ENCODE data around the gene KRTAP4-1.
"Not testable (repeated sequence)": the region's sequence is repeated elsewhere in the genome, so short reads cannot be mapped to it uniquely, and the experiment has no call there.

KRTAP4-1 gene

DNA sequence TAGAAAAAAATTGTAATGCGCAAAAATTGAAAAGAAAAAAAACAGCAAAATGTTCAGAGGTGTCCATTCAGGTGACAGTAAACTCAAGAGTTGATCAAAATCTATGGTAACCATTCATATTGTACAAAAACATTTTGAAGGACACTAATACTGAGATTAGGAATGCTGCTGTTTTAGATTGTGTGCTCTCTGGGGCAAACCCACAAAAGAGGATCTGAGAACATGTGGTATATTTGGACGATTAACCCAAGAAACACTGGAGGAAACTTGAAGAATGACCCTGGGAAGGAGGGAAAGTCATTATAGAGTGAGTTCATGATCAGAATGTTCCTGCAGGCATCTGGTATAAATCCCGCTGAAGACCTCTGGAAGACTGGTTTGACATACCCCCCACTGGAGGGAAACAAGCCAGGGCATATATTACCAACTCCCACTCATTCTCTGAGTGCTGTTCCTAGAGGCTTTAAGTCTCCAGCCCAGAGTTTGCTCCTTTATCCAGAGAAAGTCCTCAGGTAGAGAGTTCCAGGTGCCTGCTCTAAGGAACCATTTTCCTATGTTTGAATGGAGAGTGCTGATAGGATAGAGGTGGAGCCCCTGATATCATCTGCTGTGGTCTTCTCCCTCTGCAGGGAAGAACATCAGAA, 7.8 kb downstream of the KRTAP4-1 start:
- no peaks in the 10 kb centered on the region for H3K9me3 ChIP-seq
- no peaks in the 10 kb centered on the region for H3K36me3 ChIP-seq
- DNase-seq = no peak
- no peak overlapping the region for H3K4me3 ChIP-seq (ENCODE audit: low read depth, low read length)
- H3K27me3 ChIP-seq = peaks cover 44% of the 10 kb centered on the region
- TF ChIP-seq, protein P1, sequence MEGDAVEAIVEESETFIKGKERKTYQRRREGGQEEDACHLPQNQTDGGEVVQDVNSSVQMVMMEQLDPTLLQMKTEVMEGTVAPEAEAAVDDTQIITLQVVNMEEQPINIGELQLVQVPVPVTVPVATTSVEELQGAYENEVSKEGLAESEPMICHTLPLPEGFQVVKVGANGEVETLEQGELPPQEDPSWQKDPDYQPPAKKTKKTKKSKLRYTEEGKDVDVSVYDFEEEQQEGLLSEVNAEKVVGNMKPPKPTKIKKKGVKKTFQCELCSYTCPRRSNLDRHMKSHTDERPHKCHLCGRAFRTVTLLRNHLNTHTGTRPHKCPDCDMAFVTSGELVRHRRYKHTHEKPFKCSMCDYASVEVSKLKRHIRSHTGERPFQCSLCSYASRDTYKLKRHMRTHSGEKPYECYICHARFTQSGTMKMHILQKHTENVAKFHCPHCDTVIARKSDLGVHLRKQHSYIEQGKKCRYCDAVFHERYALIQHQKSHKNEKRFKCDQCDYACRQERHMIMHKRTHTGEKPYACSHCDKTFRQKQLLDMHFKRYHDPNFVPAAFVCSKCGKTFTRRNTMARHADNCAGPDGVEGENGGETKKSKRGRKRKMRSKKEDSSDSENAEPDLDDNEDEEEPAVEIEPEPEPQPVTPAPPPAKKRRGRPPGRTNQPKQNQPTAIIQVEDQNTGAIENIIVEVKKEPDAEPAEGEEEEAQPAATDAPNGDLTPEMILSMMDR (IDR thresholded peaks at IDR 0.05; ENCODE audit: low read depth, low read length) = no peak
- no peaks in the 10 kb centered on the region for H3K4me1 ChIP-seq

DNA sequence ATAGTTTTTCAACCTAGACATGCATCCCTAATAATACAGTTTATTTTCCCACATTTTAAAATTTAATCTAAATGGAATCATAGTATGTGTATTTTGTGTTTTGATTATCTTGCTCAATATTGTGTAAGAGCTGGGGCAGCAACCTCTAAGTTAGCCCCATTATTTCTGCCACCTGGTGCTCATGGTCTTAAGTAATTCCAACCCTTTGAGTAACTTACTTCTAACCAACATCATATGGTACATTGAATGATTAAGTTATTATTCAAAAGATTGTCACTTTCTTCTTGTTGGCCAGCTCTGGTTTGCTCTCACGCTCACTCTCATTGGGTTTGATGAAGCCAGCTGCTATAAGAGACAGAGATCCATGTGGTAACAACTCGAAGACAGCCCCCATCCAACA, 12.8 kb downstream of the KRTAP4-1 start:
- Histone ChIP-seq H3K36me3 (no peaks in the 10 kb centered on the region), H3K27me3 (peaks cover 19% of the 10 kb centered on the region), H3K9me3 (no peaks in the 10 kb centered on the region; the same call in 1 of the 2 replicates), H3K4me1 (no peaks in the 10 kb centered on the region), H3K4me3 (ENCODE audit: low read depth, low read length) (no peak overlapping the region)
- TF ChIP-seq, protein P1 (IDR thresholded peaks at IDR 0.05; ENCODE audit: low read depth, low read length) = no peak
- DNase-seq = no peak

DNA sequence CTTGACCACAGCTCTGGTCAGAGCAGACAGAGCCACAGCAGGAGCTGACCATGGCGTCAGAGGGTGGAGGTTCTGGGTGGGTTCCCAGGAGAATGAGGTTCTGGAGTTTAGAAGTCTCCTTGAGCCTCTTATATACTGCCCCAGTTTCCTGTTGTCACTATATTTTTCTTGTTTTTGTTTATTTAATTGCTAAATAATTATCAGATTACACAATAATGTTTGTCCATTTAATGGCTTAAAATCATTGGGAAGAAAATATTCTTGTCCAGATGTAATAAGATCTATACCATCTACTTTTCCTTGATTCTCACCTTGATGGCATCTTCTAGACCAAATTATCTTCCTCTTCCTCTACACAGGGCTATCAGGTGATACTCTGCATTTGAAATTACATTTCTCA, 16.6 kb downstream of the KRTAP4-1 start, which contains the start of gene KRTAP4-3:
TSS of gene KRTAP4-3 (minus strand) at position 101 of the 400 bp plus-strand sequence. CDS start at position 52, 49 bp downstream.
- H3K9me3 ChIP-seq = no peaks in the 10 kb centered on the region; the same call in 1 of the 2 replicates
- no peaks in the 10 kb centered on the region for H3K36me3 ChIP-seq
- DNase-seq = no peak
- no peak within 1 kb of the TSS for H3K4me3 ChIP-seq (ENCODE audit: low read depth, low read length)
- no peaks in the 10 kb centered on the region for H3K4me1 ChIP-seq
- no peaks in the 10 kb centered on the region; the same call in 1 of the 2 replicates for H3K27me3 ChIP-seq
- TF ChIP-seq, protein P1 (IDR thresholded peaks at IDR 0.05; ENCODE audit: low read depth, low read length) = no peak

DNA sequence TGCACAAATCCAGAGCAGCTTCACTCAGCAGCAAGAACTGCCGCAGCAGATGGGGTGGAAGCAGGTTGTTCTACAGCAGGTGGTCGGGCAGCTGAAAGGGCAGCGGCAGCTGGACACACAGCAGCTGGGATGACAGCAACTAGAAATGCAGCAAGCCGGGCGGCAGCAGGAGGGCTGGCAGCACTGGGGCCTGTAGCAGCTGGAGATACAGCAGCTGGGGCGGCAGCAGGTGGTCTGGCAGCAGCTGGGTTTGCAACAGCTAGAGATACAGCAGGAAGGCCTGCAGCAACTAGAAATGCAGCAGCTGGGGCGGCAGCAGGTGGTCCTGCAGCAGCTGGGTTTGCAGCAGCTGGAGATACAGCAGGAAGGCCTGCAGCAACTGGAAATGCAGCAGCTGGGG, 17.1 kb downstream of the KRTAP4-1 start:
- H3K36me3 ChIP-seq = no peaks in the 10 kb centered on the region
- no peak overlapping the region for H3K4me3 ChIP-seq (ENCODE audit: low read depth, low read length)
- DNase-seq = peak; percentile 14
- H3K4me1 ChIP-seq = no peaks in the 10 kb centered on the region
- H3K27me3 ChIP-seq = no peaks in the 10 kb centered on the region; the same call in 1 of the 2 replicates
- TF ChIP-seq, protein P1 (IDR thresholded peaks at IDR 0.05; ENCODE audit: low read depth, low read length) = no peak
- no peaks in the 10 kb centered on the region; the same call in 1 of the 2 replicates for H3K9me3 ChIP-seq

DNA sequence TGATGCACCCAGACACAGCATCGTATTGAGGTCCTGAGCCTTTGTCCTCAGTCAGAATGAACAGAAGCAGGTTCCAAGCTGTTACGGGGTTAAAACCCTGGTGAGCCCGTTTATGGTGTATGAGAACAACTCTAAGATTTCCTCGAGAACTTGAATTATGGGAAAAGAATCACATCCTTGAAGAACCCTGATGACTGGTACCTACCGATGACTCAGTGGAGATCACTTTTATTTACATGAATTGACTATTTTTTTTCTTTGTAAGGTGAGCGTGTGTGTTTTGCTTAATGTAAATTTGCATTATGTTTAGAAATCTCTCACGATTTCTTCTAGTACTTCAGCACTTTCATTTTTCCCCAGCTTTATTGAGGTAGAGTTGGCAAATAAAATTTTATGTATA, 20.9 kb downstream of the KRTAP4-1 start:
- H3K36me3 ChIP-seq = no peaks in the 10 kb centered on the region
- TF ChIP-seq, protein P1 (IDR thresholded peaks at IDR 0.05; ENCODE audit: low read depth, low read length) = no peak
- H3K27me3 ChIP-seq = peaks cover 4% of the 10 kb centered on the region
- H3K4me3 ChIP-seq (ENCODE audit: low read depth, low read length) = no peak overlapping the region
- no peaks in the 10 kb centered on the region; the same call in 1 of the 2 replicates for H3K9me3 ChIP-seq
- no peak for DNase-seq
- H3K4me1 ChIP-seq = no peaks in the 10 kb centered on the region

DNA sequence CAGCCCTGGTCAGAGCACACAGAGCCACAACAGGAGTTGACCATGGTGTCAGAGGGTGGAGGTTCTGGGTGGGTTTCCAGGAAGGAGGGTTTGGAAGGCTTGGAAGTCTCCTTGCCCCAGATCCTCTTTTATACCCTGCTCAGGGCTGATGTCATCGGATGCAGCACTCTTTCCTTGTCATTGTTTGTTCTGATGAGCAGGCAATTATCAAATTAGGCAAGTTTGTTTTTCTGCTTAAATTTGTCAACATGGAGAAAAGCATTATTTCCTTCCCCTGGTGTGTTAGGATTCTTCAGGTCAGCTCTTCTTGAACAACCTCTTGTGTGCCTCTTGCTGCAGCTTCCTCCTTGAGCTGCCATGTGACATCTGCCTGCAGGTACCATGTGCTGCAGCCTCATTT, 24.1 kb downstream of the KRTAP4-1 start, which contains the start of gene KRTAP4-4:
TSS of gene KRTAP4-4 (minus strand) at position 101 of the 400 bp plus-strand sequence. CDS start at position 44, 57 bp downstream.
- TF ChIP-seq, protein P1 (IDR thresholded peaks at IDR 0.05; ENCODE audit: low read depth, low read length) = no peak
- no peaks in the 10 kb centered on the region for H3K36me3 ChIP-seq
- no peak within 1 kb of the TSS for H3K4me3 ChIP-seq (ENCODE audit: low read depth, low read length)
- no peaks in the 10 kb centered on the region for H3K4me1 ChIP-seq
- peaks cover 9% of the 10 kb centered on the region for H3K27me3 ChIP-seq
- H3K9me3 ChIP-seq = no peaks in the 10 kb centered on the region
- DNase-seq = no peak

DNA sequence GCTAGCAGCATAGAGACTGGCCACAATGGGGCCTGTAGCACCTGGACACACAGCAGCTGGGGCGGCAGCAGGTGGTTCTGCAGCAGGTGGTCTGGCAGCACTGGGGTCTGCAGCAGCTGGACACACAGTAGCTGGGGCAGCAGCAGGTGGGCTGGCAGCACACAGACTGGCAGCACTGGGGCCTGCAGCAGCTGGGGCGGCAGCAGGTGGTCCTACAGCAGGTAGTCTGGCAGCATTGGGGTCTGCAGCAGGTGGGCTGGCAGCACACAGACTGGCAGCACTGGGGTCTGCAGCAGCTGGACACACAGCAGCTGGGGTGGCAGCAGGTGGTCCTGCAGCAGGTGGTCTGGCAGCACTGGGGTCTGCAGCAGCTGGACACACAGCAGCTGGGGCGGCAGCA, 24.5 kb downstream of the KRTAP4-1 start:
- not testable (repeated sequence) for H3K36me3 ChIP-seq; H3K4me1 ChIP-seq; H3K4me3 ChIP-seq (ENCODE audit: low read depth, low read length); DNase-seq; H3K27me3 ChIP-seq; H3K9me3 ChIP-seq

Measured in BE2C (cell line).